ENCODE results near the gene SMAP2.
"Not testable (repeated sequence)": the region's sequence is repeated elsewhere in the genome, so short reads cannot be mapped to it uniquely, and the experiment has no call there.

SMAP2 gene

DNA sequence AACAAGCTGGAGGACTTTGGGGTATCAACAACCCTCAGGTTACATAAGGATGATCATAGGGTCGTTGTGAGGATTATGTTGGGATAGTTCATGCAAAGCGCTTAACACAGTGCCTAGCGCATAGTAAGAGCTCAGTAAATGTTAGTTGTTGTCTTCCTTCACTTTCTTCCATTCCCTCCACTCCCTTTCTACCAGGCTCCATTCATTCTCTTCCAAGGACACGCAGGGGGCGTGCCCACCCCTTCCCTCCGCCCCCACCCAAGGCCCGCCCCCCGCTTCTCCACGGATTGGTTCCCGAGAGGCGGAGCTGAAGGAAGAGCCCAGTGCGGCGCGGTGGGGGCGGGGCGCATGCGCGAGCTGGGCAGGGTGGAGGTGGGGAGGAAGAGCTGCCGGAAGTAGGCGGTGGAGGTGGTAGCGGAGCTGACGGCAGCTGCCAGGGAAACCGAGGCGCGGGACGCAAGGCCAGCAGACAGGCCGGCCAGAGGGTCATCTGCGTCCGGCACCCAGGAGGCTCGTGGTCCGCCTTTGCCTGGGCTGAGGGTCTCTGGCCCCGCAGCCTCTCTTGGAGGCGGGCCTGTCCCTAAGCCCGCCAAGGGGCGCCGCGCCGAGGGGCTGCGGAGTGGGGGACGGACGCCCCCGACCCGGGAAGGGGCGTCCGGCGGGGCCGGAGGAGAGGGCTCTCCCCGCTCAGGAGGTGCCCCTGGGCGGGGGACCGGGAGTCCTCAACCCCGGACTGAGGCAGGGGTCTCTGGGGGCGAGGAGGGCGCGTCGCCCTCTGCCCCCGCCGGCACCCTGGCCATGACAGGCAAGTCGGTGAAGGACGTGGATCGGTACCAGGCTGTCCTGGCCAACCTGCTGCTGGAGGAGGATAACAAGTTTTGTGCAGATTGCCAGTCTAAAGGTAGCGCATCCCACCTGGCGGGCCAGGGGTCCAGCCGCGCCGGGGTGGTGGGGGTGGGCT lies at the start of gene SMAP2:
Gene SMAP2, plus strand, starts transcription at position 405 of the 961 bp plus-strand sequence. Its CDS starts 394 bp downstream, at position 799.
- peaks cover 26% of the 10 kb centered on the region for H3K36me3 Mint-ChIP-seq (ENCODE audit: low read depth)
- DNase-seq (ENCODE audit: low spot score) = peak; percentile 96
- peaks cover 2% of the 10 kb centered on the region for H3K27me3 Mint-ChIP-seq (ENCODE audit: low read depth)
- peaks cover 39% of the 10 kb centered on the region for H3K4me1 Mint-ChIP-seq (ENCODE audit: low read depth)
- no peaks in the 10 kb centered on the region for H3K9me3 Mint-ChIP-seq
- peak within 1 kb of the TSS; percentile 100 for H3K4me3 Mint-ChIP-seq
- peak within 1 kb of the TSS; percentile 99 for H3K27ac Mint-ChIP-seq

DNA sequence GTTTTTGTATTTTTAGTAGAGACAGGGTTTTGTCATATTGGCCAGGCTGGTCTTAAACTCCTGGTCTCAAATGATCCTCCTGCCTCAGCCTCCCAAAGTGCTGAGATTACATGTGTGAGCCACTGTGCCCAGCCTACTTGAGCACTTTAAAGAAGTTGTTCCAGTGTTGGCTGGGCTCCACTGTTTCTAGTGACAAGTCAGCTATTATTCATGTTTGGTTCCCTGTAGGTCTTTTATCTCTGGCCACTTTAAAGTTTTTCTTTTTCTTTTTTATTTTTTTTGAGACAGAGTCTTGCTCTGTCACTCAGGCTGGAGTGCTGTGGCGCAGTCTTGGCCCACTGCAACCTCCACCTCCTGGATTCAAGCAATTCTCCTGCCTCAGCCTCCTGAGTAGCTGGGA lies 42.1 kb upstream of the SMAP2 start:
- H3K36me3 Mint-ChIP-seq (ENCODE audit: low read depth); H3K4me1 Mint-ChIP-seq (ENCODE audit: low read depth); H3K9me3 Mint-ChIP-seq; H3K4me3 Mint-ChIP-seq; H3K27me3 Mint-ChIP-seq (ENCODE audit: low read depth); DNase-seq (ENCODE audit: low spot score); H3K27ac Mint-ChIP-seq: not testable (repeated sequence)

DNA sequence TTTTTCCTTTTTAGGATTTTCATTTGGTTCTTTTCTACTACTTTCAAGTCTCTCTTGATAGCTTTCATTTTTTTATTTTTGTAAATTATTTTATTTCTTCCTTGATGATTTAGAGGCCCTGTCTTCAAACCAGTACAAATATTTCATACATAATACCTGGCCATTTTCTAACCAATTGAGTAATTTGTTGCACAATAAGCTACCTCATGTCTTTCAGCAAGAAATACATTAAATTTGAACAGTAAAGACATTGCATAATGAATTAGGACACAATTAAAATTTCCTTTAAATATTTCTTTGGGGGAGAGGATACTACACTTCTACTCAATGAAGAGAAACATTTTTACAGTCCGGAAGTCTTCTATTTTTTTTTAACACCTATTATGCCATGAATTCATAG lies 40.8 kb upstream of the SMAP2 start:
- H3K27me3 Mint-ChIP-seq (ENCODE audit: low read depth) = peaks cover 7% of the 10 kb centered on the region
- no peak for DNase-seq (ENCODE audit: low spot score)
- no peaks in the 10 kb centered on the region for H3K4me1 Mint-ChIP-seq (ENCODE audit: low read depth)
- no peaks in the 10 kb centered on the region for H3K36me3 Mint-ChIP-seq (ENCODE audit: low read depth)
- H3K4me3 Mint-ChIP-seq = no peak overlapping the region
- no peaks in the 10 kb centered on the region for H3K9me3 Mint-ChIP-seq
- H3K27ac Mint-ChIP-seq = no peak overlapping the region

DNA sequence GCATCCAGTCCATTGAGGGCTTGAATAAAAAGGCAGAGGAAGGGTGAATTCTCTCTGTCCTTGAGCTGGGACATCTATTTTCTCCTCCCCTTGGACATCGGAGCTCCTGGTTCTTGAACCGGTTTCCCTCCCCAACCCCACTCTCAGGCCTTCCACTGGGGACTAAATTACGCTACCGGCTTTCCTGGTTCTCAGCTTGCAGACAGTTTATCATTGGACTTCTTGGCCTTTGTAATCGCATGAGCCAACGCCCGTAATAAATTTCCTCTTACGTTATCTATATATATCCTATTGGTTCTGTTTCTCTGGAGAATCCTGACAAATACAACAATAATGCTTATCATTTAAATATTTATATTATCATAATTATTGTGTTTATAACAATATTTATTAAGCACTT lies 36.1 kb upstream of the SMAP2 start:
- no peak overlapping the region for H3K27ac Mint-ChIP-seq
- H3K9me3 Mint-ChIP-seq = no peaks in the 10 kb centered on the region
- peaks cover 3% of the 10 kb centered on the region for H3K27me3 Mint-ChIP-seq (ENCODE audit: low read depth)
- H3K4me3 Mint-ChIP-seq = no peak overlapping the region
- no peak for DNase-seq (ENCODE audit: low spot score)
- peaks cover 29% of the 10 kb centered on the region for H3K4me1 Mint-ChIP-seq (ENCODE audit: low read depth)
- no peaks in the 10 kb centered on the region for H3K36me3 Mint-ChIP-seq (ENCODE audit: low read depth)

DNA sequence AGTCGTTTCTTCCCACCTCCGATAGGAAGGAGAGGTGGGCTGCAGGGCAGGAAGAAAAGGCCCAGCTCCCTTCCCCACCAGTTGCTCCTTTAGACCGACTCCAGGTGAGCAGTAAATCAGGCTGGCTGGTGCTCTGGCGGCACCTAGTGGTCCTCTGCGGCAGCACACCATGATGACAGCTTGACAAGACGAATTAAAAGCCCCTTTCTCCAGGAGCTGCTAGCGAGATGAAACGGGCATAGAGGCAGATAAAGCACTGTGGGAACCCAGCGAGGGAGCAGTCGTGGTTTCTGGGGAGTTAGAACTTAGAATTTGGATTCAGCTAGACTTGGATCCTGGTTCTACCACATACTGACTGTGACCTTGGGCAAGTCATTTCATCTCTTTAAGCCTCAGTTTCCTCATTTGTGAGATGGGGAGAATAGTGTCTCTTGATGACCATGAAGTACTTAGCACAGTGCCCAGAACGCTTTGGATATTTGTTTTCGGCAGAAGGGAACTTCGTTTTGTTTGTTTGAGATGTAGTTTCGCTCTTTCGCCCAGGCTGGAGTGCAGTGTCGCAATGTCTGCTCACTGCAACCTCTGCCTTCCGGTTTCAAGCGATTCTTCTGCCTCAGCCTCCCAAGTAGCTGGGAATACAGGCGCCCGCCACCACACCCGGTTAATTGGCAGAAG lies 34.6 kb upstream of the SMAP2 start:
- peaks cover 35% of the 10 kb centered on the region for H3K4me1 Mint-ChIP-seq (ENCODE audit: low read depth)
- H3K27me3 Mint-ChIP-seq (ENCODE audit: low read depth) = no peaks in the 10 kb centered on the region
- H3K36me3 Mint-ChIP-seq (ENCODE audit: low read depth) = no peaks in the 10 kb centered on the region
- H3K4me3 Mint-ChIP-seq = peak overlapping the region; percentile 10
- H3K9me3 Mint-ChIP-seq = no peaks in the 10 kb centered on the region
- DNase-seq (ENCODE audit: low spot score) = peak; percentile 81
- no peak overlapping the region for H3K27ac Mint-ChIP-seq

DNA sequence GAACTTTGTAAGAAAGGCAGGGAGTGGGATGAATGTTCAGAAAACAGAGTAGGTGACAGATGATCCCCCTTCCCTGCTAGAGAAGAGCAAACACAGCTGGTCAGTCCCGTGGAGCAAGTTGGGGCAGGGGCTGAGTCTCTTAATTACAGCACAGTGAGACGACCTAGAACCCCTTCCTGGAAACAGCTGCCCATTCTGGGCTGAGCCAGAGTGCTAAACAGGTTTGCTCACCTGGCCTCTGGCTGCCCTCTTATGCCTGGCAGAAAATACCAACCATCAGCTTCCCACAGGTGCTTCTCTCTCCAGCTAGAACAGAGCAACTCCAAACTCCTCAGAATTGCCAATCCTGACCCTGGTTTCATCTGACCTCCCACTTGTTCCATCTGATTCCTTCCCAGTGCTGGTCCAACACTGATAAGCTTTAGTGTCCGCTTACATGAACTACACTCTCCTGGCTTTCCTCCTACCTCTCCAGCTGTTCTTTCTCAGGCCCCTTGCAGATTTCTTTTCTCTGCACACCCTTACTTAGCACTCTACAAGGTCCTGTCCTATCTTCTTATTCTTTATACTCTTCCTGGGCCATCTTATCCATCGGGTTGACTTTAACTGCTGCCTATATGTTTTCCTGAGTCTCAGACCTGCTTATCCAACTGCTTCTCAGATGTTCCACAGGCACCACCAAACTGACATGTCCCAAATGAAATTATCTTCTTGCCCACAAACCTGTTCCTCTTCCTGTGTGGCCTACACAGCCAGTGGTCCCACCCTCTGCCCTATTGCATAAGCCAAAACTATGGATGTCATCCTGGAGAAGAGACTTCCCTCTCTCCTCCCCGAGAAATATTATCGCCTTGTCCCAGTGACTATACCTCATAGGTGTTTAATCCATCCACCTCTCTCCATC lies 33.9 kb upstream of the SMAP2 start:
- Mint-ChIP-seq H3K27ac (no peak overlapping the region), H3K4me1 (ENCODE audit: low read depth) (peaks cover 40% of the 10 kb centered on the region), H3K36me3 (ENCODE audit: low read depth) (no peaks in the 10 kb centered on the region), H3K4me3 (no peak overlapping the region), H3K27me3 (ENCODE audit: low read depth) (no peaks in the 10 kb centered on the region), H3K9me3 (no peaks in the 10 kb centered on the region)
- DNase-seq (ENCODE audit: low spot score) = no peak

DNA sequence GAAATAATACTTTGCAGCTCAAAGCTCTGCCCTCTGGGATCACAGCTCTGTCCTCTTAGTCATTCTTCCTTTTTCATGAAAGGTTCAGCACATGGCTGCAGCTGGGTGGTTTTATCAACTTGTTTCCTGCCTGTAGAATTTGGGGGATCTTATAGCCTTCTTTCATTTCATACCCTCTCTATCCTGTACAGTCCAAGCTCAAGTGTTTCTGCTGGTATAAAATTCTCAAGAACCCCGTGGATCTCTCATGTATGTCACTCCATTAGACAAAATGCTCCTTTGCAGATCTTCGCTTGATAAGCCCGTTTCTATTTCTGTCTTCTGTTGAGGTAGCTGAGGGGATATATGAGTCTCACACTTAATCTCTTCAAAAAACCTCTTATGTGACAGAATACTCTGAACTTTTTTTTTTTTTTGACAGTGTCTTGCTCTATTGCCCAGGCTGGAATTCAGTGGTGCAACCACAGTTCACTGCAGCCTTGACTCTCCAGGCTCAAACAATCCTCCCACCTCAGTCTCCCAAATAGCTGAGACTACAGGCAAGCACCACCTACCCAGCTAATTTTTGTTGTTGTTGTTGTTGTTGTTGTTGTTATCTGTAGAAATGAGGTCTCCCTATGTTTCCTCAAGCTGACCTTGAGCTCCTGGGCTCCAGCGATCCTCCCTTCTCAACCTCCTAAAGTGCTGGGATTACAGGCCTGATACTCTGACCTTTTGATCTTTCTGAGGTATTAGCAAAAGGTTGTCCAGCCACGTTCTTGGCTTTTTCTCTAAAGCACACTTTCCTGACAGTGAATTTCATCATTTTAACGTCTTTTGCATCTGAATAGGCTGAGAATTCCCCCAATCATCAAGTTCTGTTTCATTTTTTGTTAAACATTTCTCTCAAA lies 31.8 kb upstream of the SMAP2 start:
- Mint-ChIP-seq H3K9me3 (no peaks in the 10 kb centered on the region), H3K27ac (peak overlapping the region; percentile 74), H3K4me1 (ENCODE audit: low read depth) (peaks cover 42% of the 10 kb centered on the region)

DNA sequence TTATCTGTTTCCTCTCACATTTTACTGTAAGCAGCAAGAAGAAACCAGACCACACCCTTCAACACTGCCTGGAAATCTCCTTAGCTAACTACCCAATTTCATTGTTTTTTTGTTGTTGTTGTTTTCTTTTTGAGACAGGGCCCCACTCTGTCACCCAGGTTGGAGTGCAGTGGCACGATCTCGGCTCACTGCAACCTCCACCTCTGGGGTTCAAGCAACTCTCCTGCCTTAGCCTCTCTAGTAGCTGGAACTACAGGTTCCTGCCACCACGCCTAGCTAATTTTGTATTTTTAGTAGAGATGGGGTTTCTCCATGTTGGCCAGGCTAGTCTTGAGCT lies 31.2 kb upstream of the SMAP2 start:
- not testable (repeated sequence) for H3K27me3 Mint-ChIP-seq (ENCODE audit: low read depth); H3K9me3 Mint-ChIP-seq; DNase-seq (ENCODE audit: low spot score); H3K36me3 Mint-ChIP-seq (ENCODE audit: low read depth)
- peak overlapping the region; percentile 74 for H3K27ac Mint-ChIP-seq
- H3K4me3 Mint-ChIP-seq = peak overlapping the region; percentile 22
- H3K4me1 Mint-ChIP-seq (ENCODE audit: low read depth) = peaks cover 42% of the 10 kb centered on the region

More for the DNA sequence above, 31.8 kb upstream of the SMAP2 start:
- no peaks in the 10 kb centered on the region for H3K27me3 Mint-ChIP-seq (ENCODE audit: low read depth)
- peak; percentile 18 for DNase-seq (ENCODE audit: low spot score)
- H3K36me3 Mint-ChIP-seq (ENCODE audit: low read depth) = no peaks in the 10 kb centered on the region
- peak overlapping the region; percentile 22 for H3K4me3 Mint-ChIP-seq

DNA sequence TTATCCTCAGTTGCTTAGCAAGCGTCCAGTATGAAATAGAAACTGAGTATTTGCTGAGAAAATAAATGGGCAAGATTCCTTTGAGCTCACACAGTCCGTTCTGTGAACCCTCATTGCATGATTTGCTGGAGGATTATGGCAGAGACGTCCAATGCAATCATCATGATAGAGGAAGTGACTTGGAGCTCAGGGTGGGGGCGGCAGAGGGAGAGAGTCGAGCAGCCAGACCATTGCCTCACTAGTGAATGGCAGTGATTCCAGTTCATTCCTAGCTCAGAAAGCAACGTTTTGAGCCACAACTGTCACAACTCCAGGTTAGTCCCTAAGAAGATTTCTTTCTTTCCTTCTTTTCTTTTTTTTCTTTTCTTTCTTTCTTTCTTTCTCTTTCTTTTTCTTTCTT lies 28.9 kb upstream of the SMAP2 start:
- peaks cover 39% of the 10 kb centered on the region for H3K4me1 Mint-ChIP-seq (ENCODE audit: low read depth)
- no peaks in the 10 kb centered on the region for H3K36me3 Mint-ChIP-seq (ENCODE audit: low read depth)
- no peaks in the 10 kb centered on the region for H3K9me3 Mint-ChIP-seq
- peak overlapping the region; percentile 24 for H3K27ac Mint-ChIP-seq
- no peak for DNase-seq (ENCODE audit: low spot score)
- no peaks in the 10 kb centered on the region for H3K27me3 Mint-ChIP-seq (ENCODE audit: low read depth)
- H3K4me3 Mint-ChIP-seq = no peak overlapping the region

DNA sequence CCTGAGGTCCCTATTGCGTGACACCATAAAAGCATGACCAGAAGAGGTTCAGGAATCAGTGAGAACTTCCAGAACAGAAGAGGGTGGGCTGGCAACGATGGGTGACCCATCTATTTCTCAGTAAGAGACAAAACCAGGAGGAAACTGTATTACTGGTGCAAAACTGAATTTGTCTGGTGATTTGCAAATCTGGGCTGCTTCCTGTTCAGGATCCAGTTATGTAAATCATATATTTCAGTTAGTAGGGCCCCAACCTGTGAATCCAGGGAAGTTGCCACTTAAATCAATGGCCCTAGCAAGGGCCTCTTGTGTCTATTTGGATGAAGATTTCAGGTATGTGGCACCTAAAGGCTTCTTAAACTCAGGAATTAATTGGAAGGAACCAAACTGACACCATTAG lies 23.1 kb upstream of the SMAP2 start:
- no peak for DNase-seq (ENCODE audit: low spot score)
- Mint-ChIP-seq H3K4me3 (no peak overlapping the region), H3K27me3 (ENCODE audit: low read depth) (no peaks in the 10 kb centered on the region), H3K27ac (no peak overlapping the region), H3K9me3 (no peaks in the 10 kb centered on the region), H3K4me1 (ENCODE audit: low read depth) (no peaks in the 10 kb centered on the region), H3K36me3 (ENCODE audit: low read depth) (no peaks in the 10 kb centered on the region)

DNA sequence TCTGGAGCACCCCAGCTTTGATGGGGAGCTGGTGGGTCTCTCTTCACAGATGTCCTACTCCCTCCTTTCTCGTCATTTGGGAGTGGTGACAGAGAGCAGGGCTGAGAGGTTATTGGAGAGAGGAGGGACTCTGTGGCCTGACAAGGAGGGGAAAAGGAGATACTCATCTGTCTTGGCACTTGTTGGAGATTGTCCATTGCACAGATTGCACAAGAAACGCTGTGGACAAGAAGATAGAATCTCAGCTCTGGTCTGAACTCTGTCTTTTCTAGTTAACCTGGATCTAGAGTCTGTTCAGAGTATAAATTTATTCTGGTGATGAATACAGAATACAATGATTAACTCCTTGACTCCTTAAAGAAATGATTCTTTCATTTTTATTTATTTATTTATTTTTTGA lies 22.4 kb upstream of the SMAP2 start:
- no peaks in the 10 kb centered on the region for H3K27me3 Mint-ChIP-seq (ENCODE audit: low read depth)

DNA sequence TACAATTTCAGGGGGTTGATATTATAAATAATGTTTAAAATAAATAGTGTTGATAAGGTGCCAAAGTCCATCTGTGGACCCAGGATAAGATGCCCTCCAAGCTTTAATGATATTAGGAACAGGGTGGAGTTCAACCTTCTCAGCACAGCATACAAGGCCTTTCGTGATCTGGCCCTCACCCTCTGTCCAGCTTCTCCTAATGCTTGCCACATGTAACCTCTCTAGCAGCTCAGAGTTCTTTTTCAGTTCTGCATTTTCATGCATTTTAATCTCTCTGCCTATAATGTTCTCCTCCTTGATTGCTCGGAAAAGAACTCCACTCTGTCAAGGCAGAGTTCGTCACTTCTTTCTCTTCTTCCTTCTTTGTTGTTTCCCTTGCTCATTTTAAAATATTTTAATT lies 21.4 kb upstream of the SMAP2 start:
- Mint-ChIP-seq H3K4me1 (ENCODE audit: low read depth) (no peaks in the 10 kb centered on the region), H3K27me3 (ENCODE audit: low read depth) (no peaks in the 10 kb centered on the region), H3K9me3 (peaks cover 5% of the 10 kb centered on the region), H3K36me3 (ENCODE audit: low read depth) (no peaks in the 10 kb centered on the region), H3K27ac (no peak overlapping the region), H3K4me3 (no peak overlapping the region)
- DNase-seq (ENCODE audit: low spot score) = no peak

More for the DNA sequence above, 22.4 kb upstream of the SMAP2 start:
- no peak for DNase-seq (ENCODE audit: low spot score)
- H3K9me3 Mint-ChIP-seq = no peaks in the 10 kb centered on the region
- no peaks in the 10 kb centered on the region for H3K36me3 Mint-ChIP-seq (ENCODE audit: low read depth)
- H3K27ac Mint-ChIP-seq = no peak overlapping the region
- no peak overlapping the region for H3K4me3 Mint-ChIP-seq
- no peaks in the 10 kb centered on the region for H3K4me1 Mint-ChIP-seq (ENCODE audit: low read depth)

DNA sequence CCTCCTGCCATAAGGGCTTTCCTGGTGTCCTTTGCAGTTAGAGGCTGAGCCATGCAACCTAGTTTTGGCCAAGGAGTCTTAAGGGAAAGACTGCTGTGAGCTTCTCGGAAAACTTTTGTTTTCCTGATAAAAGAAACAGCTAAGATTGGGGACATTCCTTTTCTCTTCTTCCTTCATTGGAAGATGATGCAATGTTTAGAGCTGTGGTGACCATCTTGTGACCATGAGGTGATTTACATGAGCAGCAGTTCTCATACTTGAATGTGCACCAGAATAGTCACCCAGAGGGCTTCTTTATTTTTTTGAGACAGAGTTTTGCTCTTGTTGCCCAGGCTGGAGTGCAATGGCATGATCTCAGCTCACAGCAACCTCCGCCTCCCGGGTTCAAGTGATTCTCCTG lies 20.4 kb upstream of the SMAP2 start:
- Mint-ChIP-seq H3K27me3 (ENCODE audit: low read depth) (no peaks in the 10 kb centered on the region), H3K36me3 (ENCODE audit: low read depth) (no peaks in the 10 kb centered on the region), H3K27ac (no peak overlapping the region), H3K4me1 (ENCODE audit: low read depth) (no peaks in the 10 kb centered on the region), H3K4me3 (no peak overlapping the region), H3K9me3 (peaks cover 11% of the 10 kb centered on the region)
- DNase-seq (ENCODE audit: low spot score) = no peak
